GM23338 (cell line): Measurements from ENCODE around the gene ARHGAP32. TPM values are rescaled to one million over a fixed set of nuclear protein-coding genes. Genes with fewer than 3 reads are reported as not detected.

Source experiments
- ATAC-seq: fragments of 200-7000 bp; cut with Tn5 transposase; 3 replicates; pipeline ENCODE4 v1.9.1; 2020
- DNase-seq: peaks from one replicate; pipeline ENCODE4 v3.0.0-alpha.2; 2015; ENCODE audit warnings: low spot score
- H2AFZ ChIP-seq: fragments of 200-600 bp; sonication (generic); 2 replicates; pipeline ENCODE4 v1.8.0; 2016; ENCODE audit warnings: antibody characterized with exemption, mild to moderate bottlenecking, moderate library complexity
- H3F3A ChIP-seq: fragments of 200-600 bp; sonication (generic); replicated peaks from 2 replicates; pipeline ENCODE4 v1.8.0; 2017; ENCODE audit warnings: antibody characterized with exemption, mixed run types, low read depth
- H3K27ac ChIP-seq: fragments of 200-600 bp; sonication (generic); 2 replicates; pipeline ENCODE4 v1.6.1; 2016; ENCODE audit warnings: low read depth
- H3K27me3 ChIP-seq: fragments of 200-600 bp; sonication (generic); 2 replicates; pipeline ENCODE4 v1.8.0; 2016; ENCODE audit warnings: mild to moderate bottlenecking, mixed run types, moderate library complexity; ENCODE audit not compliant: insufficient read depth
- H3K36me3 ChIP-seq: fragments of 200-600 bp; sonication (generic); 2 replicates; pipeline ENCODE4 v1.8.0; 2016; ENCODE audit warnings: mild to moderate bottlenecking; ENCODE audit not compliant: insufficient read depth
- H3K4me1 ChIP-seq: fragments of 200-600 bp; sonication (generic); 2 replicates; pipeline ENCODE4 v1.8.0; 2016; ENCODE audit warnings: mild to moderate bottlenecking, moderate library complexity; ENCODE audit not compliant: insufficient read depth
- H3K4me2 ChIP-seq: fragments of 200-600 bp; sonication (generic); 2 replicates; pipeline ENCODE4 v1.7.1; 2017; ENCODE audit warnings: mixed run types
- H3K4me3 ChIP-seq: fragments of 200-600 bp; sonication (generic); 2 replicates; pipeline ENCODE4 v1.6.1; 2016; ENCODE audit warnings: mixed run types
- H3K79me2 ChIP-seq: fragments of 200-600 bp; sonication (generic); replicated peaks from 2 replicates; pipeline ENCODE4 v1.8.0; 2017; ENCODE audit warnings: mild to moderate bottlenecking; ENCODE audit not compliant: insufficient read depth
- H3K9me2 ChIP-seq: fragments of 200-600 bp; sonication (generic); 2 replicates; pipeline ENCODE4 v1.8.0; 2017; ENCODE audit not compliant: insufficient read depth
- H4K20me1 ChIP-seq: fragments of 200-600 bp; sonication (generic); replicated peaks from 2 replicates; pipeline ENCODE4 v1.8.0; 2017; ENCODE audit warnings: mild to moderate bottlenecking; ENCODE audit not compliant: insufficient read depth
- H3K27ac Mint-ChIP-seq: 2 replicates; pipeline ENCODE4 v1.8.0; 2020; ENCODE audit warnings: inconsistent platforms, mild to moderate bottlenecking, moderate library complexity, mixed read lengths
- H3K27me3 Mint-ChIP-seq: 3 replicates; pipeline ENCODE4 v1.8.0; 2022; ENCODE audit warnings: low read depth, mild to moderate bottlenecking, moderate library complexity, mixed read lengths, inconsistent platforms; ENCODE audit not compliant: insufficient read depth, poor library complexity
- H3K36me3 Mint-ChIP-seq: 3 replicates; pipeline ENCODE4 v1.8.0; 2021; ENCODE audit warnings: low read depth, mild to moderate bottlenecking, inconsistent platforms, moderate library complexity, mixed read lengths
- H3K4me1 Mint-ChIP-seq: 3 replicates; pipeline ENCODE4 v1.8.0; 2020; ENCODE audit warnings: mild to moderate bottlenecking, inconsistent platforms, mixed read lengths
- H3K4me3 Mint-ChIP-seq: 3 replicates; pipeline ENCODE4 v1.8.0; 2021; ENCODE audit warnings: moderate library complexity, mild to moderate bottlenecking, inconsistent platforms, mixed read lengths
- H3K9me3 Mint-ChIP-seq: 3 replicates; pipeline ENCODE4 v1.8.0; 2020; ENCODE audit warnings: moderate library complexity, mild to moderate bottlenecking, inconsistent platforms, mixed read lengths
- CREB1 ChIP-seq: fragments of 250-450 bp; sonication (Bioruptor Pico); IDR thresholded peaks from 2 replicates; pipeline ENCODE4 v1.5.0; 2020; ENCODE audit warnings: low read depth, mild to moderate bottlenecking, moderate library complexity
- EZH2 ChIP-seq: fragments of 200-600 bp; sonication (generic); IDR thresholded peaks from one replicate; pipeline ENCODE4 v1.8.0; 2017; ENCODE audit warnings: antibody characterized with exemption, mild to moderate bottlenecking, low read depth; ENCODE audit not compliant: unreplicated experiment
- EZH2phosphoT487 ChIP-seq: fragments of 200-600 bp; sonication (generic); IDR thresholded peaks from one replicate; pipeline ENCODE4 v1.8.1; 2018; ENCODE audit warnings: antibody characterized with exemption; ENCODE audit not compliant: unreplicated experiment
- JUNB ChIP-seq: IDR thresholded peaks from one replicate; pipeline ENCODE4 v1.6.1; 2016; ENCODE audit warnings: antibody characterized with exemption; ENCODE audit not compliant: unreplicated experiment
- NANOG ChIP-seq: IDR thresholded peaks from 2 replicates; pipeline ENCODE4 v1.6.1; 2016; ENCODE audit warnings: antibody characterized with exemption, borderline replicate concordance
- POLR2AphosphoS5 ChIP-seq: IDR thresholded peaks from 2 replicates; pipeline ENCODE4 v1.6.1; 2016; ENCODE audit warnings: antibody characterized with exemption, low read depth
- STAT1 ChIP-seq: IDR thresholded peaks from one replicate; pipeline ENCODE4 v1.6.1; 2016; ENCODE audit warnings: antibody characterized with exemption; ENCODE audit not compliant: unreplicated experiment
- ZNF114 ChIP-seq: fragments of 250-450 bp; sonication (Bioruptor Pico); IDR thresholded peaks from 2 replicates; pipeline ENCODE4 v1.5.0; 2020; ENCODE audit warnings: mild to moderate bottlenecking, moderate library complexity
- ZNF331 ChIP-seq: fragments of 250-450 bp; sonication (Bioruptor Pico); IDR thresholded peaks from 2 replicates; pipeline ENCODE4 v1.5.0; 2020; ENCODE audit warnings: low read depth, mild to moderate bottlenecking, moderate library complexity
- polyA plus RNA-seq: library from polyadenylated mRNA; unstranded; fragments of >200 nt; fragmentation: Nextera tagmentation; extraction: Ambion mirVana; gene quantifications from 2 replicates; pipeline ENCODE4 v1.2.1, GENCODE V29; 2016
- total RNA-seq: library from RNA; depleted of rRNA; stranded (reverse); fragments of >200 nt; shearing (Covaris generic); gene quantifications from 2 replicates; pipeline ENCODE4 v1.2.3, GENCODE V29; 2014
- TF ChIP-seq, protein P1 (sequence below): fragments of 250-450 bp; sonication (Bioruptor Pico); IDR thresholded peaks from 2 replicates; pipeline ENCODE4 v1.5.0; 2020; ENCODE audit warnings: mild to moderate bottlenecking, moderate library complexity
- TF ChIP-seq, protein P2 (sequence below): IDR thresholded peaks from 2 replicates; pipeline ENCODE4 v1.6.1; 2016; ENCODE audit warnings: antibody characterized with exemption
- TF ChIP-seq, protein P3 (sequence below): IDR thresholded peaks from one replicate; pipeline ENCODE4 v1.6.1; 2018; ENCODE audit warnings: antibody characterized with exemption; ENCODE audit not compliant: unreplicated experiment
- TF ChIP-seq, protein P4 (sequence below), 2 experiments: fragments of 200-600 bp in 1 of 2; sonication (generic) in 1 of 2; conservative IDR thresholded peaks; 2 replicates each; pipeline versions ENCODE4 v1.5.1 to v1.6.1; 2016 to 2017; ENCODE audit warnings: antibody characterized with exemption in 2 of 2, low read depth in 2 of 2, mild to moderate bottlenecking in 2 of 2, moderate library complexity in 1 of 2

Gene ARHGAP32
- total and polyA plus RNA-seq, 2 experiments from 2014 or later: 3.9 to 17.2 TPM

DNA sequence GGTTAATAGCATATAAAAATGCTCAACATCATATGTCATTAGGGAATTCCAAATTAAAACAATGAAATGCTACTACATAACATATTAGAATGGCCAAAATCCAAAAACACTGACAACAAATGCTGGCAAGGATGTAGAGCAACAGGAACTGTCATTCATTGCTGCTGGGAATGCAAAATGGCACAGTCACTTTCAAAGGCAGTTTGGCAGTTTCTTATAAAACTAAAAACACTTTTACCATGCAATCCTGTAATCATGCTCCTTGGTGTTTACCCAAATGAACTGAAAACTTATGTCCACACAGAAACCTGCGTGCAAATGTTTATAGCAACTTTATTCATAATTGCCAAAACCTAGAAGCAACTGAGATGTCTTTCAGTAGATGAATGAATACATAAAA lies 105.1 kb downstream of the ARHGAP32 start:
- TF ChIP-seq EZH2phosphoT487 (no peak), ZNF114 (CRISPR knock-in tag) (no peak), CREB1 (CRISPR knock-in tag) (no peak), POLR2AphosphoS5 (no peak), NANOG (no peak), JUNB (no peak), ZNF331 (CRISPR knock-in tag) (no peak), EZH2 (no peak), STAT1 (no peak)
- TF ChIP-seq, protein P1, sequence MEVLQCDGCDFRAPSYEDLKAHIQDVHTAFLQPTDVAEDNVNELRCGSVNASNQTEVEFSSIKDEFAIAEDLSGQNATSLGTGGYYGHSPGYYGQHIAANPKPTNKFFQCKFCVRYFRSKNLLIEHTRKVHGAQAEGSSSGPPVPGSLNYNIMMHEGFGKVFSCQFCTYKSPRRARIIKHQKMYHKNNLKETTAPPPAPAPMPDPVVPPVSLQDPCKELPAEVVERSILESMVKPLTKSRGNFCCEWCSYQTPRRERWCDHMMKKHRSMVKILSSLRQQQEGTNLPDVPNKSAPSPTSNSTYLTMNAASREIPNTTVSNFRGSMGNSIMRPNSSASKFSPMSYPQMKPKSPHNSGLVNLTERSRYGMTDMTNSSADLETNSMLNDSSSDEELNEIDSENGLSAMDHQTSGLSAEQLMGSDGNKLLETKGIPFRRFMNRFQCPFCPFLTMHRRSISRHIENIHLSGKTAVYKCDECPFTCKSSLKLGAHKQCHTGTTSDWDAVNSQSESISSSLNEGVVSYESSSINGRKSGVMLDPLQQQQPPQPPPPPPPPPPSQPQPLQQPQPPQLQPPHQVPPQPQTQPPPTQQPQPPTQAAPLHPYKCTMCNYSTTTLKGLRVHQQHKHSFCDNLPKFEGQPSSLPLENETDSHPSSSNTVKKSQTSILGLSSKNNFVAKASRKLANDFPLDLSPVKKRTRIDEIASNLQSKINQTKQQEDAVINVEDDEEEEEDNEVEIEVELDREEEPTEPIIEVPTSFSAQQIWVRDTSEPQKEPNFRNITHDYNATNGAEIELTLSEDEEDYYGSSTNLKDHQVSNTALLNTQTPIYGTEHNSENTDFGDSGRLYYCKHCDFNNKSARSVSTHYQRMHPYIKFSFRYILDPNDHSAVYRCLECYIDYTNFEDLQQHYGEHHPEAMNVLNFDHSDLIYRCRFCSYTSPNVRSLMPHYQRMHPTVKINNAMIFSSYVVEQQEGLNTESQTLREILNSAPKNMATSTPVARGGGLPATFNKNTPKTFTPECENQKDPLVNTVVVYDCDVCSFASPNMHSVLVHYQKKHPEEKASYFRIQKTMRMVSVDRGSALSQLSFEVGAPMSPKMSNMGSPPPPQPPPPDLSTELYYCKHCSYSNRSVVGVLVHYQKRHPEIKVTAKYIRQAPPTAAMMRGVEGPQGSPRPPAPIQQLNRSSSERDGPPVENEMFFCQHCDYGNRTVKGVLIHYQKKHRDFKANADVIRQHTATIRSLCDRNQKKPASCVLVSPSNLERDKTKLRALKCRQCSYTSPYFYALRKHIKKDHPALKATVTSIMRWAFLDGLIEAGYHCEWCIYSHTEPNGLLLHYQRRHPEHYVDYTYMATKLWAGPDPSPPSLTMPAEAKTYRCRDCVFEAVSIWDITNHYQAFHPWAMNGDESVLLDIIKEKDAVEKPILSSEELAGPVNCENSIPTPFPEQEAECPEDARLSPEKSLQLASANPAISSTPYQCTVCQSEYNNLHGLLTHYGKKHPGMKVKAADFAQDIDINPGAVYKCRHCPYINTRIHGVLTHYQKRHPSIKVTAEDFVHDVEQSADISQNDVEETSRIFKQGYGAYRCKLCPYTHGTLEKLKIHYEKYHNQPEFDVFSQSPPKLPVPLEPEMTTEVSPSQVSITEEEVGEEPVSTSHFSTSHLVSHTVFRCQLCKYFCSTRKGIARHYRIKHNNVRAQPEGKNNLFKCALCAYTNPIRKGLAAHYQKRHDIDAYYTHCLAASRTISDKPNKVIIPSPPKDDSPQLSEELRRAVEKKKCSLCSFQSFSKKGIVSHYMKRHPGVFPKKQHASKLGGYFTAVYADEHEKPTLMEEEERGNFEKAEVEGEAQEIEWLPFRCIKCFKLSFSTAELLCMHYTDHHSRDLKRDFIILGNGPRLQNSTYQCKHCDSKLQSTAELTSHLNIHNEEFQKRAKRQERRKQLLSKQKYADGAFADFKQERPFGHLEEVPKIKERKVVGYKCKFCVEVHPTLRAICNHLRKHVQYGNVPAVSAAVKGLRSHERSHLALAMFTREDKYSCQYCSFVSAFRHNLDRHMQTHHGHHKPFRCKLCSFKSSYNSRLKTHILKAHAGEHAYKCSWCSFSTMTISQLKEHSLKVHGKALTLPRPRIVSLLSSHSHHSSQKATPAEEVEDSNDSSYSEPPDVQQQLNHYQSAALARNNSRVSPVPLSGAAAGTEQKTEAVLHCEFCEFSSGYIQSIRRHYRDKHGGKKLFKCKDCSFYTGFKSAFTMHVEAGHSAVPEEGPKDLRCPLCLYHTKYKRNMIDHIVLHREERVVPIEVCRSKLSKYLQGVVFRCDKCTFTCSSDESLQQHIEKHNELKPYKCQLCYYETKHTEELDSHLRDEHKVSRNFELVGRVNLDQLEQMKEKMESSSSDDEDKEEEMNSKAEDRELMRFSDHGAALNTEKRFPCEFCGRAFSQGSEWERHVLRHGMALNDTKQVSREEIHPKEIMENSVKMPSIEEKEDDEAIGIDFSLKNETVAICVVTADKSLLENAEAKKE (CRISPR knock-in tag): no peak
- TF ChIP-seq, protein P2, sequence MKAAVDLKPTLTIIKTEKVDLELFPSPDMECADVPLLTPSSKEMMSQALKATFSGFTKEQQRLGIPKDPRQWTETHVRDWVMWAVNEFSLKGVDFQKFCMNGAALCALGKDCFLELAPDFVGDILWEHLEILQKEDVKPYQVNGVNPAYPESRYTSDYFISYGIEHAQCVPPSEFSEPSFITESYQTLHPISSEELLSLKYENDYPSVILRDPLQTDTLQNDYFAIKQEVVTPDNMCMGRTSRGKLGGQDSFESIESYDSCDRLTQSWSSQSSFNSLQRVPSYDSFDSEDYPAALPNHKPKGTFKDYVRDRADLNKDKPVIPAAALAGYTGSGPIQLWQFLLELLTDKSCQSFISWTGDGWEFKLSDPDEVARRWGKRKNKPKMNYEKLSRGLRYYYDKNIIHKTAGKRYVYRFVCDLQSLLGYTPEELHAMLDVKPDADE: no peak
- TF ChIP-seq, protein P3, sequence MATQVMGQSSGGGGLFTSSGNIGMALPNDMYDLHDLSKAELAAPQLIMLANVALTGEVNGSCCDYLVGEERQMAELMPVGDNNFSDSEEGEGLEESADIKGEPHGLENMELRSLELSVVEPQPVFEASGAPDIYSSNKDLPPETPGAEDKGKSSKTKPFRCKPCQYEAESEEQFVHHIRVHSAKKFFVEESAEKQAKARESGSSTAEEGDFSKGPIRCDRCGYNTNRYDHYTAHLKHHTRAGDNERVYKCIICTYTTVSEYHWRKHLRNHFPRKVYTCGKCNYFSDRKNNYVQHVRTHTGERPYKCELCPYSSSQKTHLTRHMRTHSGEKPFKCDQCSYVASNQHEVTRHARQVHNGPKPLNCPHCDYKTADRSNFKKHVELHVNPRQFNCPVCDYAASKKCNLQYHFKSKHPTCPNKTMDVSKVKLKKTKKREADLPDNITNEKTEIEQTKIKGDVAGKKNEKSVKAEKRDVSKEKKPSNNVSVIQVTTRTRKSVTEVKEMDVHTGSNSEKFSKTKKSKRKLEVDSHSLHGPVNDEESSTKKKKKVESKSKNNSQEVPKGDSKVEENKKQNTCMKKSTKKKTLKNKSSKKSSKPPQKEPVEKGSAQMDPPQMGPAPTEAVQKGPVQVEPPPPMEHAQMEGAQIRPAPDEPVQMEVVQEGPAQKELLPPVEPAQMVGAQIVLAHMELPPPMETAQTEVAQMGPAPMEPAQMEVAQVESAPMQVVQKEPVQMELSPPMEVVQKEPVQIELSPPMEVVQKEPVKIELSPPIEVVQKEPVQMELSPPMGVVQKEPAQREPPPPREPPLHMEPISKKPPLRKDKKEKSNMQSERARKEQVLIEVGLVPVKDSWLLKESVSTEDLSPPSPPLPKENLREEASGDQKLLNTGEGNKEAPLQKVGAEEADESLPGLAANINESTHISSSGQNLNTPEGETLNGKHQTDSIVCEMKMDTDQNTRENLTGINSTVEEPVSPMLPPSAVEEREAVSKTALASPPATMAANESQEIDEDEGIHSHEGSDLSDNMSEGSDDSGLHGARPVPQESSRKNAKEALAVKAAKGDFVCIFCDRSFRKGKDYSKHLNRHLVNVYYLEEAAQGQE: no peak
- TF ChIP-seq, protein P4, sequence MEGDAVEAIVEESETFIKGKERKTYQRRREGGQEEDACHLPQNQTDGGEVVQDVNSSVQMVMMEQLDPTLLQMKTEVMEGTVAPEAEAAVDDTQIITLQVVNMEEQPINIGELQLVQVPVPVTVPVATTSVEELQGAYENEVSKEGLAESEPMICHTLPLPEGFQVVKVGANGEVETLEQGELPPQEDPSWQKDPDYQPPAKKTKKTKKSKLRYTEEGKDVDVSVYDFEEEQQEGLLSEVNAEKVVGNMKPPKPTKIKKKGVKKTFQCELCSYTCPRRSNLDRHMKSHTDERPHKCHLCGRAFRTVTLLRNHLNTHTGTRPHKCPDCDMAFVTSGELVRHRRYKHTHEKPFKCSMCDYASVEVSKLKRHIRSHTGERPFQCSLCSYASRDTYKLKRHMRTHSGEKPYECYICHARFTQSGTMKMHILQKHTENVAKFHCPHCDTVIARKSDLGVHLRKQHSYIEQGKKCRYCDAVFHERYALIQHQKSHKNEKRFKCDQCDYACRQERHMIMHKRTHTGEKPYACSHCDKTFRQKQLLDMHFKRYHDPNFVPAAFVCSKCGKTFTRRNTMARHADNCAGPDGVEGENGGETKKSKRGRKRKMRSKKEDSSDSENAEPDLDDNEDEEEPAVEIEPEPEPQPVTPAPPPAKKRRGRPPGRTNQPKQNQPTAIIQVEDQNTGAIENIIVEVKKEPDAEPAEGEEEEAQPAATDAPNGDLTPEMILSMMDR (conservative IDR thresholded peaks at IDR 0.05; ENCODE audit: low read depth in 2 of 2): no peak
- no peak overlapping the region for H2AFZ ChIP-seq
- Mint-ChIP-seq H3K4me3 (no peak overlapping the region), H3K27me3 (no peaks in the 10 kb centered on the region), H3K9me3 (peaks cover 20% of the 10 kb centered on the region), H3K36me3 (peaks cover 22% of the 10 kb centered on the region), H3K27ac (no peak overlapping the region), H3K4me1 (no peaks in the 10 kb centered on the region; the same call in 2 of the 3 replicates)
- H3K27me3 ChIP-seq: no peaks in the 10 kb centered on the region
- DNase-seq: no peak
- peaks cover 7% of the 10 kb centered on the region; the same call in 1 of the 2 replicates for H3K79me2 ChIP-seq
- H3F3A ChIP-seq: no peaks in the 10 kb centered on the region
- no peak for ATAC-seq
- H3K4me3 ChIP-seq: no peak overlapping the region
- H4K20me1 ChIP-seq: no peaks in the 10 kb centered on the region; the same call in 1 of the 2 replicates
- no peaks in the 10 kb centered on the region for H3K4me1 ChIP-seq
- H3K36me3 ChIP-seq: no peaks in the 10 kb centered on the region
- H3K4me2 ChIP-seq: no peak overlapping the region
- H3K9me2 ChIP-seq: peaks cover 6% of the 10 kb centered on the region; the same call in 1 of the 2 replicates
- H3K27ac ChIP-seq: no peak overlapping the region
